GM12891 (cell line): ENCODE measurements around the gene TNFAIP8.
A peak's percentile ranks its signal among the peaks of the same experiment; 100 is the strongest.

Source experiments
- POLR2A ChIP-seq: IDR thresholded peaks from 2 replicates; pipeline ENCODE4 v1.6.1; 2011; ENCODE audit warnings: low read depth, low read length, control low read depth
- POLR2AphosphoS5 ChIP-seq: IDR thresholded peaks from 2 replicates; pipeline ENCODE4 v1.6.1; 2011; ENCODE audit warnings: low read depth, low read length, control low read depth
- SPI1 ChIP-seq: IDR thresholded peaks from 2 replicates; pipeline ENCODE4 v1.6.1; 2011; ENCODE audit warnings: low read depth, low read length, control low read depth
- TAF1 ChIP-seq: IDR thresholded peaks from 2 replicates; pipeline ENCODE4 v1.6.1; 2011; ENCODE audit warnings: low read depth, low read length, control low read depth

DNA sequence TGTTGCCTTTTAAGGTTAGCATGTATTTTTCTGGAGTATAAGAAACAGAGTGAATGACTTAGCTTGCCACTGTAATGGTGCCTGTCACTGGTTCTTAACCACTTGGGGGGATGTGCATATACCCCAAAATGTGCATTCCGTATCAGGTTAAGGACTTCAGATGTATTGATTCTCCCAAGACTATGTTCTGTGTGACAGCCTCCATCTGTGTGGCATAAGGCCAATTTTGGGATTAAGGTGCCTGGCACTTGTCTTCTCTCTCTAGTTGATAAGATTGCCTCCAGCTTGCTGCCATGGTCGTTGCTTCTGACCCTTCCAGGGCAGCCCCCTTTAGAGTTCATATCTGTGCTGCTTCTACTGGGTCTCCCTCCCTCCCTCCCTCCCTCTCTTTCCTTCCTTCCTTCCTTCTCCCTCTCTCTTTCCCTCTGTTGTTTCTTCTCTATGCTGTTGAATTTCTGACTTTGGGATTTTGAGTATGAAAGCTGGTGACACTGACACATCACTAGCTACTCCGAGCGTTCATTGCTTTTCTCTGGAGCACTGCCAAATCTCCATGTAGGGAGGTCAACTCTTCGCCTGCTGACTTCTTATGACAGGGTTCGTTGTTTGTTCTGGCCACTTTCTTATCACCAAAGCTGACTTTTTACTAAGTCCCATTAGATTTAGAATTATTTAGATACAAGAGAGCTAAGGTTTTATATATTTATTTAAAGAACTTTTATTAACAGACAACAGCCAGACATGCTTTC is 31.0 kb downstream of the TNFAIP8 start:
- TF ChIP-seq POLR2AphosphoS5 (0 out of 2 replicates have a peak, but pooled peaks have one; percentile 6), TAF1 (no peak), POLR2A (no peak), SPI1 (no peak)
